Tibial nerve (tissue), 4 donors: ENCODE results near the gene FBN1. TPM values are rescaled to one million over a fixed set of nuclear protein-coding genes. Genes with fewer than 3 reads are reported as not detected.

Experiments used
- DNase-seq, 2 donors: peaks; one replicate each; pipeline ENCODE4 v3.0.0-alpha.2; 2019; ENCODE audit warnings: low spot score in 2 of 2
- H3K27ac ChIP-seq, 4 donors: fragments of 200-600 bp; sonication (generic) in 3 of 4; one replicate each; pipeline ENCODE4 v1.5.1; 2017 to 2019; ENCODE audit warnings: mild to moderate bottlenecking in 1 of 4
- H3K27me3 ChIP-seq, 2 donors: fragments of 200-600 bp; sonication (generic) in 1 of 2; one replicate each; pipeline versions ENCODE4 v1.5.1 to v1.6.0; 2017 to 2019
- H3K36me3 ChIP-seq, 3 donors: fragments of 200-600 bp; sonication (generic); one replicate each; pipeline ENCODE4 v1.5.1; 2018 to 2019
- H3K4me1 ChIP-seq, 4 donors: fragments of 200-600 bp; sonication (generic) in 3 of 4; one replicate each; pipeline ENCODE4 v1.5.1; 2017 to 2019
- H3K4me3 ChIP-seq, 4 donors: fragments of 200-600 bp; sonication (generic) in 3 of 4; one replicate each; pipeline ENCODE4 v1.5.1; 2017 to 2019; ENCODE audit warnings: mild to moderate bottlenecking in 1 of 4, moderate library complexity in 1 of 4
- H3K9me3 ChIP-seq, 4 donors: fragments of 200-600 bp; sonication (generic) in 3 of 4; one replicate each; pipeline ENCODE4 v1.5.1; 2017 to 2019
- CTCF ChIP-seq, 5 experiments: fragments of 200-600 bp in 3 of 5; fragments of 450-650 bp in 2 of 5; sonication (generic) in 3 of 5; IDR thresholded peaks; one replicate each; pipeline ENCODE4 v1.5.1; 2016 to 2019; ENCODE audit warnings: antibody characterized with exemption in 5 of 5, mild to moderate bottlenecking in 3 of 5, moderate library complexity in 2 of 5
- EP300 ChIP-seq, 2 donors: sonication (generic); formaldehyde crosslinking; IDR thresholded peaks; one replicate each; pipeline ENCODE4 v1.6.1; 2017; ENCODE audit warnings: antibody characterized with exemption in 2 of 2, mild to moderate bottlenecking in 1 of 2
- POLR2A ChIP-seq, 2 donors: fragments of 450-650 bp; IDR thresholded peaks; one replicate each; pipeline ENCODE4 v1.6.1; 2017; ENCODE audit warnings: antibody characterized with exemption in 2 of 2, mild to moderate bottlenecking in 2 of 2, moderate library complexity in 2 of 2
- WGBS, 2 donors: methylation state at CpG; one replicate each; pipeline ENCODE4 v1.1.5; 2018; 5-methylcytosine and 5-hydroxymethylcytosine counted together
- total RNA-seq, 4 donors: library from RNA; depleted of rRNA; stranded (reverse); fragments of >200 nt; gene quantifications; one replicate each; pipeline ENCODE4 v1.1.0, GENCODE V29; 2016

The FBN1 gene
- total RNA-seq, 4 donors from 2014 or later = 144 to 293 (median 234) TPM

- no peaks in the 10 kb centered on the region for H3K9me3 ChIP-seq
- H3K4me3 ChIP-seq = no peak overlapping the region
- peaks cover 0 to 9% (median 0%) of the 10 kb centered on the region in 4 donors for H3K4me1 ChIP-seq
- peaks cover 0 to 95% (median 0%) of the 10 kb centered on the region in 3 donors for H3K36me3 ChIP-seq
- DNase-seq = no peak
- no peak overlapping the region for H3K27ac ChIP-seq
- H3K27me3 ChIP-seq = no peaks in the 10 kb centered on the region
- TF ChIP-seq CTCF (IDR thresholded peaks at IDR 0.05) (no peak), EP300 (IDR thresholded peaks at IDR 0.05) (no peak), POLR2A (IDR thresholded peaks at IDR 0.05) (no peak)
Measured at GRCh38 chr15:48426044-48426443, 219.5 kb downstream of the FBN1 start.

GRCh38 chr15:48425051-48425450, 220.5 kb downstream of the FBN1 start:
- no peak for TF ChIP-seq POLR2A (IDR thresholded peaks at IDR 0.05)
- TF ChIP-seq CTCF (IDR thresholded peaks at IDR 0.05) = no peak
- no peak for TF ChIP-seq EP300 (IDR thresholded peaks at IDR 0.05)
- DNase-seq = no peak
- Histone ChIP-seq H3K27ac (peak overlapping the region in 2 of 4 donors; percentile 7 to 49), H3K36me3 (peaks cover 0 to 95% (median 0%) of the 10 kb centered on the region in 3 donors), H3K27me3 (no peaks in the 10 kb centered on the region), H3K4me1 (peaks cover 0 to 9% (median 0%) of the 10 kb centered on the region in 4 donors), H3K4me3 (no peak overlapping the region), H3K9me3 (no peaks in the 10 kb centered on the region)
- WGBS, 2 donors = 91 to 93% methylated on average over 2 of the region's 2 CpGs

- peak overlapping the region in 1 of 4 donors; percentile 49 for H3K27ac ChIP-seq
- no peaks in the 10 kb centered on the region for H3K27me3 ChIP-seq
- H3K4me3 ChIP-seq = no peak overlapping the region
- peaks cover 0 to 14% (median 0%) of the 10 kb centered on the region in 4 donors for H3K4me1 ChIP-seq
- H3K9me3 ChIP-seq = no peaks in the 10 kb centered on the region
- 47 to 51% methylated on average over 2 of the region's 2 CpGs for WGBS, 2 donors
- TF ChIP-seq CTCF (IDR thresholded peaks at IDR 0.05) (no peak), EP300 (IDR thresholded peaks at IDR 0.05) (no peak), POLR2A (IDR thresholded peaks at IDR 0.05) (no peak)
- H3K36me3 ChIP-seq = peaks cover 0 to 95% (median 0%) of the 10 kb centered on the region in 3 donors
- DNase-seq = no peak
Measured at GRCh38 chr15:48423896-48424475, 221.5 kb downstream of the FBN1 start.

GRCh38 chr15:48423342-48423741, 222.2 kb downstream of the FBN1 start:
- no peak for DNase-seq
- H3K9me3 ChIP-seq = no peaks in the 10 kb centered on the region
- peaks cover 0 to 96% (median 0%) of the 10 kb centered on the region in 3 donors for H3K36me3 ChIP-seq
- TF ChIP-seq CTCF (IDR thresholded peaks at IDR 0.05) (no peak), EP300 (IDR thresholded peaks at IDR 0.05) (no peak), POLR2A (IDR thresholded peaks at IDR 0.05) (no peak)
- peaks cover 0 to 21% (median 0%) of the 10 kb centered on the region in 4 donors for H3K4me1 ChIP-seq
- 91 to 92% methylated on average over 3 of the region's 3 CpGs for WGBS, 2 donors
- no peaks in the 10 kb centered on the region for H3K27me3 ChIP-seq
- peak overlapping the region in 1 of 4 donors; percentile 4 for H3K27ac ChIP-seq
- H3K4me3 ChIP-seq = no peak overlapping the region

GRCh38 chr15:48422401-48422800, 223.1 kb downstream of the FBN1 start:
- Histone ChIP-seq H3K4me3 (no peak overlapping the region), H3K4me1 (peaks cover 0 to 22% (median 0%) of the 10 kb centered on the region in 4 donors), H3K27ac (peak overlapping the region in 2 of 4 donors; percentile 4 to 38), H3K9me3 (no peaks in the 10 kb centered on the region), H3K27me3 (no peaks in the 10 kb centered on the region), H3K36me3 (peaks cover 0 to 87% (median 0%) of the 10 kb centered on the region in 3 donors)
- TF ChIP-seq EP300 (IDR thresholded peaks at IDR 0.05) (no peak), CTCF (IDR thresholded peaks at IDR 0.05) (no peak), POLR2A (IDR thresholded peaks at IDR 0.05) (no peak)
- DNase-seq = no peak
- 43 to 50% methylated on average over 2 to 3 of the region's 3 CpGs for WGBS, 2 donors
